NCI-H345 treated with DMSO at 0.1 percent for 48 hours (cell line): Measurements from ENCODE around the gene RBKS.
"Not testable (repeated sequence)": the region's sequence is repeated elsewhere in the genome, so short reads cannot be mapped to it uniquely, and the experiment has no call there.

Experiments used
- DNase-seq: peaks from one replicate; lab custom pipeline; 2025; ENCODE audit not compliant: unreplicated experiment; lab: John Stamatoyannopoulos, UW

Gene RBKS

GRCh38 chr2:27765621-27766286, 124.4 kb downstream of the RBKS start:
- DNase-seq, result no peak

- DNase-seq, result not testable (repeated sequence)
These were observed 125.7 kb downstream of the RBKS start for GRCh38 chr2:27764526-27764925.

- DNase-seq, result no peak
These were observed 126.3 kb downstream of the RBKS start for GRCh38 chr2:27763907-27764267.

GRCh38 chr2:27762951-27763906, 127.0 kb downstream of the RBKS start:
- no peak for DNase-seq

- DNase-seq, result no peak
These were observed 133.4 kb downstream of the RBKS start for GRCh38 chr2:27756544-27757498.

- no peak for DNase-seq
These were observed 134.1 kb downstream of the RBKS start for GRCh38 chr2:27756091-27756490.

GRCh38 chr2:27754831-27755230, 135.4 kb downstream of the RBKS start:
- DNase-seq, result no peak

GRCh38 chr2:27754138-27754588, 136.0 kb downstream of the RBKS start:
- peak; percentile 23 for DNase-seq

- peak; percentile 84 for DNase-seq
These were observed 137.5 kb downstream of the RBKS start for GRCh38 chr2:27752551-27753237.

GRCh38 chr2:27751377-27751776, 138.8 kb downstream of the RBKS start:
- DNase-seq, result no peak

GRCh38 chr2:27748803-27749554, 141.2 kb downstream of the RBKS start:
- DNase-seq, result not testable (repeated sequence)

- no peak for DNase-seq
These were observed 142.3 kb downstream of the RBKS start for GRCh38 chr2:27747827-27748352.

- no peak for DNase-seq
These were observed 143.9 kb downstream of the RBKS start for GRCh38 chr2:27746325-27746724.

- not testable (repeated sequence) for DNase-seq
These were observed 144.7 kb downstream of the RBKS start for GRCh38 chr2:27745494-27745893.

- no peak for DNase-seq
These were observed 147.6 kb downstream of the RBKS start for GRCh38 chr2:27742571-27742970.

- no peak for DNase-seq
These were observed 148.5 kb downstream of the RBKS start for GRCh38 chr2:27741673-27742072.

GRCh38 chr2:27739058-27739373, 151.2 kb downstream of the RBKS start:
- DNase-seq, result no peak

GRCh38 chr2:27738349-27739057, 151.7 kb downstream of the RBKS start:
- DNase-seq, result no peak
